ENCODE measurements around the gene AKT2. TPM values are rescaled to one million over a fixed set of nuclear protein-coding genes. Genes with fewer than 3 reads are reported as not detected.

Gene AKT2
- total RNA-seq, 6 experiments from 2014 or later: 83.2 to 132 (median 107) TPM

GRCh38 chr19:40252395-40252794, 32.8 kb downstream of the AKT2 start:
- H3K36me3 ChIP-seq: peaks cover 0 to 21% (median under 1%) of the 10 kb centered on the region in 4 donors
- no peak overlapping the region for H3K27ac ChIP-seq
- no peak for TF ChIP-seq CTCF (IDR thresholded peaks at IDR 0.05)
- TF ChIP-seq POLR2A (IDR thresholded peaks at IDR 0.05): no peak
- no peak overlapping the region for H3K4me3 ChIP-seq
- H3K4me1 ChIP-seq: peaks cover 0 to 55% (median 16%) of the 10 kb centered on the region in 4 donors
- no peaks in the 10 kb centered on the region for H3K27me3 ChIP-seq
- intact Hi-C loops (cut with DNase I): no loop called here
- DNase-seq: no peak
- WGBS (ENCODE audit: insufficient coverage, low coverage, low lambda C conversion rate, missing lambda C conversion rate): 57% methylated on average over 6 of the region's 7 CpGs
- ATAC-seq: no peak
- H3K9me3 ChIP-seq: no peaks in the 10 kb centered on the region

DNA sequence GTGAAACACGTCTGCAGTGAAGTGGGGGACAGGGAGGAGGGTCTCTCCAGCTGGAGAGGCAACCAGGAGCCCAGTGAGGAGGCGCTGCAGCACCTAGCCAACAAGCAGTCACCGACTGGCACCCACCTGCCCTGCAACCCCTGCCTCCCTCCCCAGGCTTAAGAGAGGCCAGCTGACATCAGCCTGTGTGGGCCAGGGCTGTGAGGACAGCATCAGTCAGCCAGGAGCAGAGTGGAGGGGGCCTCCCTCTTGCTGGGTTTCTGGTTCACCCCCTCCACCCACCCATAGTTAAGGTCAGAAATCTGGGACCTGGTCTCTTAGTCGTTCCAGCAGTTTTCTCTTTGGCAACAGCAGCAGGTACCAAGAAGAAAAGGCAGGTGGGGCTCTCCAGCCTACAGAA, 33.2 kb downstream of the AKT2 start:
- H3K4me1 ChIP-seq: peaks cover 0 to 55% (median 15%) of the 10 kb centered on the region in 4 donors

DNA sequence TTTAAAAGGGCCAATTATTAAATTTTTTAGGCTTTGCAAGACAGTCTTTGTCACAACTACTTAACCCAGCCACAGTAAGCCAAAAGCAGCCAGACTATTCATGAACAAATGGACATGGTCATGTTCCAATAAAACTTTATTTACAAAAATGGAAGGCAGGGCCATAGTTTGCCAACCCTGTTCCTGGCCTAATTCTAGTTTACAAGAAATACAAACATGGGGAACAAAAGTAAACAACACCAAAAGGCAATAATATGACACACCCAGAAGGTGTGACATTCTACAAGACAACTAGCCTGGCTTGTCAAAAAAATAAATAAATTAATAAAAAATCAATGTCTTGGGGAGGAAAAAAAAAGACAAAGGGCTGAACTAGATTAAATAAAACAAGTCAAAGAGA, 33.9 kb downstream of the AKT2 start:
- DNase-seq: no peak
- no peak for ATAC-seq
- Histone ChIP-seq H3K27me3 (no peaks in the 10 kb centered on the region), H3K9me3 (no peaks in the 10 kb centered on the region), H3K27ac (no peak overlapping the region), H3K4me3 (no peak overlapping the region), H3K36me3 (peaks cover 0 to 17% (median under 1%) of the 10 kb centered on the region in 4 donors), H3K4me1 (peaks cover 0 to 54% (median 13%) of the 10 kb centered on the region in 4 donors)
- intact Hi-C loops (cut with DNase I): no loop called here
- TF ChIP-seq CTCF (IDR thresholded peaks at IDR 0.05) (no peak), POLR2A (IDR thresholded peaks at IDR 0.05) (no peak)

More for the DNA sequence above, 33.2 kb downstream of the AKT2 start:
- ATAC-seq (no peak), DNase-seq (no peak)
- Histone ChIP-seq H3K27ac (no peak overlapping the region), H3K36me3 (peaks cover 0 to 21% (median under 1%) of the 10 kb centered on the region in 4 donors), H3K9me3 (no peaks in the 10 kb centered on the region), H3K27me3 (no peaks in the 10 kb centered on the region), H3K4me3 (no peak overlapping the region)
- WGBS (ENCODE audit: insufficient coverage, low coverage, low lambda C conversion rate, missing lambda C conversion rate): 100% methylated on average over 1 of the region's 4 CpGs
- TF ChIP-seq POLR2A (IDR thresholded peaks at IDR 0.05) (no peak), CTCF (IDR thresholded peaks at IDR 0.05) (no peak)
- intact Hi-C loops (cut with DNase I): no loop called here

DNA sequence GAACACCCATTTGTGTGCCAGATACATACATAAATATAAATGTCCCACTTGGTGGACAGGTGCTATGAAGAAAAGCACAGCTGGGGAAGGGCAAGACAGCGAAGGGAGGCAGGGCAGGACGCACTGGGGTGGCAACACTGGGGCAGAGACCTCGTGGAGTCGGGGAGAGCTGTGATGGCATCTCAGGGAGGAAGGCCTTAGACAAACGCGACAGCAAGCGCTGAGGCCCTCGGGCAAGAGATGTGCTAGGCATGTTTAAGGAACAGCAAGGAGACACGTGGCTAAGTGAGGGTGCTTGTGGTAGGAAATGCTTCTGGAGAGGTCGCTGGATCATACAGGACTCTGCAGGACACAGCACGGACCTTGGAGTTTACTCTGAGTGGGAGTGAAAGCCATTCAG, 35.4 kb downstream of the AKT2 start:
- TF ChIP-seq POLR2A (IDR thresholded peaks at IDR 0.05) (no peak), CTCF (IDR thresholded peaks at IDR 0.05) (no peak)
- H3K27ac ChIP-seq: no peak overlapping the region
- 49% methylated on average over 5 of the region's 11 CpGs for WGBS (ENCODE audit: insufficient coverage, low coverage, low lambda C conversion rate, missing lambda C conversion rate)
- peaks cover 0 to 48% (median 8%) of the 10 kb centered on the region in 4 donors for H3K4me1 ChIP-seq
- no peak overlapping the region for H3K4me3 ChIP-seq
- no peak for DNase-seq
- H3K9me3 ChIP-seq: no peaks in the 10 kb centered on the region
- ATAC-seq: no peak
- intact Hi-C loops (cut with DNase I): no loop called here
- no peaks in the 10 kb centered on the region for H3K27me3 ChIP-seq
- peaks cover 0 to 7% (median 0%) of the 10 kb centered on the region in 4 donors for H3K36me3 ChIP-seq

DNA sequence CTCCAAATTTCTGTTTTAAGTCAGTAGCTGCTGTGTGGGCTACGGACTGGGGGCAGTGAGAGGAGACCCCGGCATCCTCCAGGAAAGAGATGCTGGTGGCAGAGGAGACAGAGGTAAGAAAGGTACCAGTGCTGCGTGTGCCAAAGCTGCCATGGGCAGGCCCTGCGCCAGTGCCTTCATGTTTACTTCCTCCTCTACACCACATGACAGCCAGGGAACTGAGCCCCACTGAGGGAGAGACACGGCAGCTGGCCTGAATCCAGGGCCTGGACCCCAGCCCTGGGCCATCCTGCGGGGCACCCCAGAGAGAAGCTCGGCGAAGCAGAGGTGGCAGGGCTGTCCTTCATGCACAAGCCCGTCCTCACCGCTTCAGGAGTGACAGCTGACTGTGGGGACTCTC, 35.9 kb downstream of the AKT2 start:
- DNase-seq: no peak
- intact Hi-C loops (cut with DNase I): no loop called here
- Histone ChIP-seq H3K27me3 (no peaks in the 10 kb centered on the region), H3K4me1 (peaks cover 0 to 42% (median 7%) of the 10 kb centered on the region in 4 donors), H3K27ac (no peak overlapping the region), H3K9me3 (no peaks in the 10 kb centered on the region), H3K36me3 (peaks cover 0 to 6% (median 0%) of the 10 kb centered on the region in 4 donors), H3K4me3 (no peak overlapping the region)
- no peak for ATAC-seq
- no peak for TF ChIP-seq POLR2A (IDR thresholded peaks at IDR 0.05)
- no peak for TF ChIP-seq CTCF (IDR thresholded peaks at IDR 0.05)
- WGBS (ENCODE audit: insufficient coverage, low coverage, low lambda C conversion rate, missing lambda C conversion rate): 65% methylated on average over 3 of the region's 10 CpGs

Data from right lobe of liver (tissue), 6 donors.